HL-60/S4 treated with retinoic acid at 250 ng/mL for 4 days and 3 days (cell line): ENCODE results near the gene DIAPH1.

Experiments used
- in situ Hi-C: fragments of 300-500 bp; cut with MboI; formaldehyde crosslinking; loops from 2 replicates; pipeline ENCODE4 v1.7.0; 2022; ENCODE audit warnings: low sequenced_read_pairs

DIAPH1 gene

DNA sequence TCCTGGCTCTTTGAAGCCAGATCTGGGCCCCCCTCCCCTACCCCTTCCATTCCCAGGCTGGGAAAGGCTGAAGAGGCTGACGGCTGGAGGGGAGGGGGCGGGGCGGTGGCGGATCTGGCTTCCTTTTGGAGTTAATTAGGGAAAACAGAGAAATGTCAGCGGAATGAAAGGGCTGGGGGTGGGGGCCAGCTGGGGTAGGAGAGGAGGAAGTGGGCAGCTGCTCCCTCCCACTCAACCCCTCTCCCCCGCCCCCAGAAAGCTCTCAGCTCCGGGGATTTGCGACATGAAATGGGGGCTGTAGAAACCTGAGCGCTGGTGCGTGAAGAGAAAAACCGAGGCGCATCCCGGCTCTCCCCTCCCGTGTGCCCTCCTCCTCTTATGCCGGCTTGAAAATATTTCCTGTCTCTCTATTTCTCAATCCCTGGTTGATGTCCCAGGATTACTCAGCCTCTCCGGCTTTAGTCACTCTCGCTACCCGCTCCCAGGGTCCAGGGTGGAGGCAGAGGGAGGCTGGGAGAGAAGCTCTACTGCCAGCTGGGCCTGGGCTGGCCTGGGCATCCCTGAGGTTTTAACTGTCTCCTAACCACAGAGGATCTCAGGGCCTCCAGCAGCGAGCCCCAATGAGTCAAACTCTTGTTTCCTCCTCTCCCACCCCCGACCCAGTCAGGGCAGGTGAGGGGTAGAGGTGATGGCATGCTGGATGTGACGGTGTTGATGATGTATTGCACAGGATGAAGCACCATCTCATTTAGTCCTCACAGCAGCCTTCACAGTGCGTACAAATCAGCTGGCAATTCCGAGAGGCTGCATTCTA, 109.8 kb downstream of the DIAPH1 start:
- in situ Hi-C loops, result no loop called here

GRCh38 chr5:141508440-141508797, 110.4 kb downstream of the DIAPH1 start:
- in situ Hi-C loops, result no loop called here

DNA sequence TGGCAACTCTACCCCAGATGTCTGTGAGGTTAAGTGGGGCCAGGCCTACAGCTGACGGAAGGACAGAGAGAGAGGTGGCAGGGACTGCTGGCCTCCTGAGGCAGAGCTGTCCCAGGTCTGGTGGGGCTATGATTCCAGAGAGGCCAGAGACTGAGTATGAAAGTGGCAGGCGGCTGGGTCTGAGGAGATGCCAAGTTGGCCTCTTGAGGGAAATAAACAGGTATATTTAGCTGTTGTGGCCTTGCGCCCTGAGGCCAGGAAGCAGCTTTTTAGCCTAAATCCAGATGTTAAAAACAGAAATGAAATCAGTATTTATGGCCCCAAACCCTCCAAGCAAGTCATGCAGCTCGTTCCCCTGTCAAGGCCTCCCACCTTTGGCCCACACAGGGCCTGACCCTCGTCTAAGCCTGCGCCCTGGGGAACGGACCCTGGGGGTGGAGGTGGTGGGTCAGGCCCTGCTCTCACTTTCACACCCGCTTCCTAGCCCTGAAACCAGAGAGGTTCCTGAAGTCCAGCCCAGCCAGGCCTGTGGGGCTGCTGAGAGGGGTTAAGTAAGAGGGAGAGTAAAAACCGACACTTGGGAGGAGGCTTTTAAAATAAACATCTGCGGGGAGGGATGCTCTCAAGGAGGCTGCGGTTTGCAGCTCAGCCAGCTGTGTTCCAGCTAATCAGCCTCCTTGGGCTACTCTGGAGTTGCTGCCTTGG, 111.3 kb downstream of the DIAPH1 start:
- in situ Hi-C loops, result no loop called here

DNA sequence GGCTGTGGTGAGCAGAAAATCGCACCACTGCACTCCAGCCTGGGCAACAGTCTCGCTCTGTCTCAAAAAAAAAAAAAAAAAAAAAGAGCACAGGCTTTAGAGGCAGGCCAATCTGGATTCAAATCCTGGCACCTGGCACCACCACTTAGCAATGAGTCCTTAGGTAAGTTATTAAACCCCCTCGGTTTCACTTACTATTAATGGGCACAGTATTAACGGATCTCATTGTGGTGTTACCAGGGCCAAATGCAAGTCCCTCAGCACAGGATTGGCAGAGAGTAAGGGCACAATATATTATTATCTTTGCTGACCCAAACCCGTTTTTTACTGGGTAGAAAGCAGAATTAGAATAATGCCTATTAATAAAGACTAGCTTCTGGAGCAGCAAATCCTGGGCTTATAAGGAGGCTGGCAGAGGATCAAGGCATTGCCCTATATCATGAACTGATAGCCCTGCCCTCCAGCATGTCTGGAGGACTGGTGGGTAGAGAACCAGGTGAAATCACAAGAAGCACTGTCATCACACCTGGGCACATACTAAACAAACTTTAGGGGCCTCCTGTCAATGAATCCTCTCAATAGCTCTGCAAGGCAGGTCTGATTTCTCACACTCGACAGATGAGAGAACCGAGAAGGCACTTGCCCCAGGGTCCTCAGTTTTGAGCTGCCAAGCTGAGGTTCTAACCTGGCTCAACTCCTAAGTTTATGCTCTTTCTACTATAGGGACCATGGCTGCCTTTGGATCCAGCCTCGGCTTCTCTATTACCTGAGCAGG, 112.2 kb downstream of the DIAPH1 start:
- in situ Hi-C loops, result no loop called here

- in situ Hi-C loops, result no loop called here
These were observed 114.6 kb downstream of the DIAPH1 start for GRCh38 chr5:141504216-141504615.

DNA sequence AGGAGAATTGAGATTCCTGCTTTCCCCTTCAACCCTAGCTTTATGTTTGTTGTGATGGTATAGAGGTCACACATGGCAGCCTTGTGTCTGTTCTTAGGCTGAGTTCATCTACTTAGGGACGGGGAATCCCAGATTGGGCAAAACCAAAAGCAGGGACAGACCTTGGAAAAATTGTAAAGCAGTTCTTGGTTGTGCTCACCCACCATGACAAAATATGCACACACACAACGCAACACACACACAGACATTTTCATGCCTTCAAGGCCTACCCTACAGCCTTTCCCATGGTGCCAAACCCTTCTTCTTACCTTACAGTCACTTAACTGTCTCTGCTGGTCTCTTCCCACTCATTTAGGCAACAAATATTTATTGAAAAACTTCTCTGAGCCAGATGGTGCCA, 115.1 kb downstream of the DIAPH1 start:
- in situ Hi-C loops, result no loop called here

DNA sequence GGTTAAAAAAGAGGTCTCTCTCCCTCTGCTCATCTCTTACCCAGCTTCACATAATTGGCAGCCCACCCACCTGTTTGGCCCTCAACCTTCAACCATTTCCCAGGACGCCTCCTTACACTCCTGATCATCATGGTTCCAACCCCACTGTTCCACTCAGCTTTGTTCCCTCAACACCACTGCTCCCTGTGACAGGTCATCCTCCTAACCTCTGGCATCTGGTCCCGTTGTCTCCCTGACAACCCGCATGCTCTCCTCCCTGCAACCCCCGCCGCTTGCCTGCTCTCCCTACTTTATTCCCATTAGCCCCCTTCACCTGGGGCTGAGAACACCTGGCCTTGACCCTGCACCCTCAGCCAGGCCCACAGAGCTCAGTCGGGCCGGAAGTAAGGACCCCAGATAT, 117.0 kb downstream of the DIAPH1 start:
- in situ Hi-C loops, result no loop called here

GRCh38 chr5:141496038-141496437, 122.8 kb downstream of the DIAPH1 start:
- in situ Hi-C loops, result no loop called here

DNA sequence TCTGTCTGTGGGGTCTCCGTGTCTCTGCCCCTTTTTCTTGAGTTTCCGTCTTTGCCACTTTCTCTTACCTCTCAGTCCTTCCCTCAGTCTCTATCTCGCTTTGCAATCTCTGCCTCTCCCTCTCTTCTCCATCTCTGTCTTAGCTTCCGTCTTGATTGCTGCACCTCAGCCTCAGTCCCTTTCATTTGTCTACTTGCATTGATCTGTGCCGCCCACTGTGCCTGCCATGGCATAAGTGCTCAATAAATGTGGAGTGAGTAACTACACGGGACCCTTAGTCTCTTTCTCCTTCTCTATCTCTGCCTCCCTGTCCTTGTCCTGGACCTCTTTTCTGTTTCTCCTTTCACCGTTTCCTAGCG, 123.4 kb downstream of the DIAPH1 start:
- in situ Hi-C loops, result no loop called here

DNA sequence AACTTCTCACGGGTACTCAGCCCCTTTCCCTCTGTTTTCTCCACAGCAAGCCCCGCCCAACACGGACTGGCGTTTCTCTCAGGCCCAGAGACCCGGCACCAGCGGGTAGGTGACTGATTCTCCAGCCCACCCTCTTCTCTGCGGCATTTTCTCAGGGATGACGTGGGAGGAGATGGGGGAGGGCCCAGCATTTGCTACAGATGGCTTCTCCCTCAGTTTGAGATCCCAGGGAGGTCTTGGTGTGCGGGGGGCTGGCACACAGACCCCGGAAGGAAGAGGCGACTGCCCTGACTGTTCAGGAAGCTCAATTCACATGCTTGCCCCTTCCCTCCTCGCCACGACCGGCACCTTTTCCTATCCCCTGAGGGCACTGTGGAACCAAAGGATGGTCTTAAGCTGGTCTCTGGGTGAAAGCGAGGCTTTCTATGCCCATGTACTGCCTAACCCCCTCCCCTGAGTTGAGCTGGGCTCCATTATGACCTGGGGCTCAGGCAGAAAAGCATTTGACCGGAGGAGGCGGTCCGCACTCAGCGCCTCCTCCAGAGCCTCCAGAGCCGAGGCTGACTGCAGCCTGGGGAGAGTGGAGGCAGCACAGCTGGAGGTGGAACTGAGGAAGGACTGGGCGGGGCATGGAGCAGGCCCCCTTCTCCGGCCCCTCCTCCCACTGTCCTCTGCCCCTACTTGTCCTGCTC, 123.9 kb downstream of the DIAPH1 start:
- in situ Hi-C loops, result no loop called here

GRCh38 chr5:141493500-141494422, 125.0 kb downstream of the DIAPH1 start:
- in situ Hi-C loops, result no loop called here

- in situ Hi-C loops, result no loop called here
These were observed 126.5 kb downstream of the DIAPH1 start for GRCh38 chr5:141492168-141492885.

- in situ Hi-C loops, result no loop called here
These were observed 127.3 kb downstream of the DIAPH1 start for GRCh38 chr5:141491323-141492167.

- in situ Hi-C loops, result no loop called here
These were observed 128.0 kb downstream of the DIAPH1 start for GRCh38 chr5:141490771-141491170.

DNA sequence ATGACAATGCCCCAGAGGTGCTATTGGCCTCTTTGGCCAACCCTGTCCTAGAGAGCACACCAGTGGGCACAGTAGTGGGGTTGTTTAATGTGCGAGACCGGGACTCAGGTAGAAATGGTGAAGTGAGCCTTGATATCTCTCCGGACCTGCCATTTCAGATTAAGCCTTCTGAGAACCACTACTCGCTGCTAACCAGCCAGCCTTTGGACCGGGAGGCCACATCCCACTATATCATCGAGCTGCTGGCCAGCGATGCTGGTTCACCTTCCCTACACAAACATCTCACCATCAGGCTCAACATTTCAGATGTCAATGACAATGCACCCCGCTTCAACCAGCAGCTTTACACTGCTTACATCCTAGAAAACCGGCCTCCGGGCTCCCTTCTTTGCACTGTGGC, 128.5 kb downstream of the DIAPH1 start:
- in situ Hi-C loops, result no loop called here

DNA sequence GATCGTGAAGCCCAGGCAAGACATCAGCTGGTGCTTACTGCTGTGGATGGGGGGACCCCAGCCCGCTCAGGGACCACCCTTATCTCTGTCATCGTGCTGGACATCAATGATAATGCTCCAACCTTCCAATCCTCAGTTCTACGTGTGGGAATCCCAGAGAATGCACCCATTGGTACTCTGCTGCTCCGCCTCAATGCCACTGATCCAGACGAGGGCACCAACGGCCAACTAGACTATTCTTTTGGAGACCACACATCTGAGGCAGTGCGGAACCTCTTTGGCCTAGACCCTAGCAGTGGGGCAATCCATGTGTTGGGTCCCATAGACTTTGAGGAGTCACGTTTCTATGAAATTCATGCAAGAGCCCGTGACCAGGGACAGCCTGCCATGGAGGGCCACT, 129.0 kb downstream of the DIAPH1 start:
- in situ Hi-C loops, result no loop called here

DNA sequence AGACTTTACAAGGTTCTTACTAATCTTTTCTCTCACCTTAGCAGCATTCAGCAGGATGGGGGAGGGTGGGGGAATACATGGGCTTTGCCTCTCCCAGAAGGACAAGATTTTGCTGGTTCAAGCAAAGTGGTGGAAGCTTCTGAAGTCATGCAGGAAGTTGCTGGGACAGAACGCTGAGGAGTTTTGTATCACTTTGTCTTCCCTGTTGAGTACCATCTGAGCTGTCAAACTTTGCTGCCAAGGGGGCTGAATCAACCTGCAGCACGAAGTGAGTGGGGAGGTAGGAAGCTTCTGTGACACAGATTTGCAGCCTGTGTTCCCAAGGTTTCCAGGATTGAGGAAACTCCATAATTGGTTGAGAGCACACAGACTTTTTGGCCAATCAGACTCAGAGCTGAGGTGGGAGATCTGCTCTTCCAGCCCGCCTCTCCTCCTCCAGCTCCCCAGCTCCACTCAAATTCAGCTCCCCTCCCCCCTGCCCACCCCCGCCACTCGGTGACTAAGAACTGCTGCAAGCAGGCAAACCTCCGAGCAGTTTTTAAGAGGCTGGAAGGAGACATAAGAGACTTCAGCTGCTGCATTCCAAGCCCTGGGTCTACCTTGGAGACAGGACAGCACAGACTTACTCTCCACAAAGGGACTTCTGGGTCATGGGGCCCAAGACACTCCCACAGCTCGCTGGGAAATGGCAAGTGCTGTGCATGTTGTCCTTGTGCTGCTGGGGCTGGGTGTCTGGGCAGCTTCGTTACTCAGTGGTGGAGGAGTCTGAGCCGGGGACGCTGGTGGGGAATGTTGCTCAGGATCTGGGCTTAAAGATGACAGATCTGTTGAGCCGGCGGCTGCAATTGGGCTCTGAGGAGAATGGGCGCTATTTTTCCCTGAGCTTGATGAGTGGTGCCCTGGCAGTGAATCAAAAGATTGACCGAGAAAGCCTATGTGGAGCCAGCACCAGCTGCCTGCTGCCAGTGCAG, 129.9 kb downstream of the DIAPH1 start, which contains the start of gene PCDHGC5:
PCDHGC5 (plus strand) TSS at position 491 of the 971 bp plus-strand sequence; CDS start at position 651, 160 bp downstream.
- in situ Hi-C loops, result no loop called here
